GM19023 (cell line): ENCODE results near the gene EEF1AKMT3.
A peak's percentile ranks its signal among the peaks of the same experiment; 100 is the strongest.

Experiments
- ATAC-seq: cut with Tn5 transposase; IDR thresholded peaks from one replicate; pipeline ENCODE4 v1.9.1; 2021; ENCODE audit warnings: mild to moderate bottlenecking, moderate library complexity; ENCODE audit not compliant: unreplicated experiment

The EEF1AKMT3 gene

DNA sequence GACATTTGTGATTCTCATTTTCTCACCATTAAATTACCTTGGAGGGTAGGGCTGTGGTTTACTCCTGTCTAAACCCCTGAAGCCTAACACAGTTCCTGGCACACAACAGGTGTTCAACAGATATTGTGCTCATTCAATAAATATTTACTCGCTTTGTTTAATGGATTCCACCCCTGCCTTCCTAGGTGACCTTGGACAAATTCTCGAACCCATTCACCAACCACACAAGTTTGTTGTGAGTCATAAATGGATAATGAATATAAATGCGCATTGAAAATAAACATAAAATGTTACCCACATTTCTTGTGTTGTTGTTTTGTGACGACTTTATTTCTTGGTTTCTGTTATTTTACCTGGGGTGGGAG is 9.8 kb downstream of the EEF1AKMT3 start:
- ATAC-seq = no peak

DNA sequence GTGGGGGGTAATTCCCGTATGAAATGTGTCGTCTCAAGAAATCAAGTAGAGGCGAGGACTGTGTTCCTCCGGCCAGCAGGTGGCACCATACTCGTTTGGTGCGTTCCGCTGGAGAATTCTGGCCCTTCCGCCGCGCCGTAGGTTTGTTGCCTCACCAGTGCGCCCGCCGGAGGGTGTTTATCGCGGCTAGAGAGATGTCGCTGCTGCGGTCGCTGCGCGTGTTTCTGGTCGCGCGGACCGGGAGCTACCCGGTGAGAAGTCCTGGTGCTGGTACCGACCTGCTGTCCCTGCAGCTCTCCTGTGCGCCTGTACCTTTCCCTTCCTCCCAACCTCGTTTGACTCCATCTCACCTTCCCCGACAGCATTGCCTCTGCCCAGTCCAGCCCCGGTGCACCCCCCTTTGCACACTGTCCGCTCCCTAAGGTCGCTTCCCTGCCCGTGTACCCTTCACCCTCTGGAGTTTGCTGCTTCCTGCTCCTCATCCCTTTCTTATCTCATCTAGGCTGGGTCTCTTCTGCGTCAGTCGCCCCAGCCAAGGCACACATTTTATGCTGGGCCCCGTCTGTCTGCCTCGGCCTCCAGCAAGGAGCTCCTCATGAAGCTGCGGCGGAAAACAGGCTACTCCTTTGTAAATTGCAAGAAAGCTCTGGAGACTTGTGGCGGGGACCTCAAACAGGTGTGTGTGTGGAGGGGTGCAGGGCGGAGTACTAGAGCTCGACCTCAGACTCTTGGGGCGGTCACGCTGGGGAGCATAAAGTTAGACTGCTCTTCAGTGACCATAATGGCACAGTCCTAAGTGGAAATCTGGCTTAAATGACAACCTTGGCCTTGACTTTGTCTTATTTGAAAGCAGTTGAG is 10.4 kb downstream of the EEF1AKMT3 start, which contains the start of gene TSFM:
Gene TSFM, plus strand, starts transcription at position 180 of the 858 bp plus-strand sequence. Its CDS starts 15 bp downstream, at position 195.
- peak; percentile 90 for ATAC-seq

DNA sequence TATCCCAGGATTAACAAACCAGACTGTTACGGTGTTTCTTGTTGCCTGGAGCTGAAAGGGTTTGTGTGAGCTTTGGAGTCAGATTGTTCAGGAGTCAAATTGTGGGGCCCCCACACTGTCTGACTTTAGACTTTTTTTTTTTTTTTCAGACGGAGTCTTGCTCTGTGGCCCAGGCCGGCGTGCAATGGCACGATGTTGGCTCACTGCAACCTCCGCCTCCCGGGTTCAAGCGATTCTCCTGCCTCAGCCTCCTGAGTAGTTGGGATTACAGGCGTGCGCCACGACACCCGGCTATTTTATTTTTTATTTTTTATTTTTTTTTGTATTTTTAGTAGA is 11.0 kb downstream of the EEF1AKMT3 start:
- no peak for ATAC-seq

DNA sequence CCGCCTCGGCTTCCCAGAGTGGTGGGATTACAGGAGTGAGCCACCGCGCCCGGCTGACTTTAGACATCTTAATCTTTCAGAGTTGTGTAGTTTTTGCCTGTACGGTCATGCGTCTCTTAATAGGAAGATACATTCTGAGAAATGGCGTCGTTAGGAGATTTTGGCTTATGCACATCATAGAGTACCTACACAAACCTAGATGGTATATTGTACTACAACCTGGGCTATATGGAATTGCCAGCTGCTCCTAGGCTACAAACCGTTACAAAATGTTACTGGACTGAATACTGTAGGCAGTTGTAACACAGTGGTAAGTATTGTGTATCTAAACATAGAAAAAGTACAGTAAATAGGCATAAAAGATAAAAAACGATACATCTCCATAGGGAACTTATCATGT is 11.4 kb downstream of the EEF1AKMT3 start:
- no peak for ATAC-seq

DNA sequence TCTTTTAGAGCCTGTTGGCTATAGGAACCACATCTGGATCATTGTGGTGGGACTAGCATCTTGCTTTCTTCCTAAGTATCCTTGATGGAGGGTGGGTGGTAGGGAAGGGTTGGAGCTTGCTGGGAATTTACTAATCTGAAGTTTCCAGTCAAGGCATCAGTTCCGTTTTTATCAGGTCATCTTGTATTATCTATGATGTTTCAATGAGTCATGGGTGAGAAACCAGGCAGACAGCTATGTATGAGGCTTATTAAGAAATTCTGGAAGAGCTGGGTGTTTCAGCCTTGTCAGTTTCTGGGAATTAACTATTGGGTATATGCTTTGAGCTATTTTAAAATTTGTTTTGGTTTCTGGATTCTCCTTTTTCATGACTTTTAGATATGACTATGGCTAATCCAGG is 21.5 kb downstream of the EEF1AKMT3 start:
- no peak for ATAC-seq

DNA sequence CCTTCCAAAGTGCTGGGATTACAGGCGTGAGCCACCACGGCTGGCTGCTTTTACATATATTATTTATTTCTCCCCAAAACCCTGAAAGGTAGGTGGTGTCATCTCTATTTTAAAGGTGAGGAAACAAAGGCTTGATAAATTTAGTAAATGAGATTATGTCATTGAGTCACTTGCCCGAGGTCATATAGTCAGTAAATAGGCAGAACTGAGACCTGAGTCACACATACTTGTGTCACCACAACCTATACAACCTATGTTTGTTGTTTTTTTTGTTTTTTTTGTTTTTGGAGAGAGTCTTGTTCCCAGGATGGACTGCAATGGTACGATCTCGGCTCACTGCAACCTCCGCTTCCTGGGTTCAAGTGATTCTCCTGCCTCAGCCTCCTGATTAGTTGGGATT is 22.9 kb downstream of the EEF1AKMT3 start:
- no peak for ATAC-seq

DNA sequence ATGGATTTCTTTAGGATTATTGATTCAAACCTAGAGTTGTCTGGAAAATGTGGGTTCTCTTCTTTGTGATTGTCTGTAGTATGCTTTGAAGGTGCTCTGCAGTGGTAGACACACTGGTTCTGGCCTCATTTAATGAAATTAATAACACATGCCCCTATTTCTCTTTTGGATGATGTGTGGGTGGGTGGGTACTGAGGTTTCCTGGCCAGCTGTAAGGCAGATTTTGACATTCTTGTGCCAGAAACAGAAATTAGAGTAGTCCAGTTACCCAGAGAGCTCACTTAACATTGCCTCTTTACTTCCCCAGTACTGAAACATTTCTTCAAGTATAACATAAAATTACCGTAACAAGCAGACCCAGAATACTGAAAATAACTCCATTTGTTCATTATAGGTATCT is 24.6 kb downstream of the EEF1AKMT3 start:
- no peak for ATAC-seq

DNA sequence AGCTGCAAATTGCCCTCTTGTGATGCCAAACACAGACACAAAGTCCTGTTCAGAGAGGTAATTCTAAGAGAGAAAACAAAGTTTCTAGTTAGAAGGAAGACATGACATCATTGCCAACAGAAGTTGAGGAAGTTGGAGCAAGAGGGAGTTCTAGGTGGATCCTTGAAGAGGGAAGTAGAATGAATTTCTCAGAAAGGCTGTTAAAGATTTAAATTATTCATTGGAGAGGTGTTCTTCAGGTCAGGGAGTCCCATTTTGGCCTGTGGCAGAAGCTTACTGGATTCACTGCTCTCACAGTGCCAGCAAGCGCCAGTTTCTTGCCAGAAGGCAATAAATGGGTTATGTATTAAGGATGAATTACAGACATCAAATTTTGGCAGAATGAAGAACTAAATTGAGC is 25.5 kb downstream of the EEF1AKMT3 start:
- ATAC-seq = no peak

DNA sequence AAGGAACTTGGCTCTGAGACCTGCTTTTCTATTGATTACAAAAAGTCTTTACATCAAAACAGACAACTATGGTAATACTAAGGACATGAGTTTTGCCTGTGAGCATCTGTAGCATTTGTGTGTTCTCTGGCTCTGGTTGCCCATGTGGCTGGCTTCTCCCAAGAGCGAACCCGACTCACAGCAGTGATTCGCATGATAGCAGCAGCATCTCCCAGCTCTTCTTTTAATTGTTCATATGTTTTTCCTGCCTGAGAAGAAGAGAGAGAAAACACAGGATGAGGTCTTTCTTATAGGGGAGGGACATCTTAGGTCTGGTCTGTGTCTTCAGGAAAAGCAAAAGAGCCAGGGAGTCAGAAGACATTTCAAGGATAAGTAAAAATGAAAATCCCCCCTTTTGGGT is 28.6 kb downstream of the EEF1AKMT3 start:
- no peak for ATAC-seq

DNA sequence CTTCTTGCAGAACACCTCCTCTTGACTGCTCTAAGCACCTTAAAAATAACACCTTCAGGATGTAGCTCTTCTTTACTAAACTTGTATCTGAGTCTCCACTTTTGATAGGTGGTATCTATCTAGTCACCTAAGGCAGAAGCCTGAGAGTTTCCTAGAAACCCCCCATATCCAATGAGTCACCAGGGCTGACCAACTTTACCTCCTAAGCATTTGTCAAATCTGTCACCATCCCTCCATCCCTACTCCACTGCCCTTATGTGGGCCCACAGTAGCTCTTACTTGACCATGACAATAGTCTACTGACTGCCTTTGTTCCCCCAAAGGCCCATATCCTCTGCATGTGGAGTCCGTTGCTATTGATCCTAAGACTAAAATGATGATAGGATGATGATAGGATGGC is 30.2 kb downstream of the EEF1AKMT3 start:
- no peak for ATAC-seq

DNA sequence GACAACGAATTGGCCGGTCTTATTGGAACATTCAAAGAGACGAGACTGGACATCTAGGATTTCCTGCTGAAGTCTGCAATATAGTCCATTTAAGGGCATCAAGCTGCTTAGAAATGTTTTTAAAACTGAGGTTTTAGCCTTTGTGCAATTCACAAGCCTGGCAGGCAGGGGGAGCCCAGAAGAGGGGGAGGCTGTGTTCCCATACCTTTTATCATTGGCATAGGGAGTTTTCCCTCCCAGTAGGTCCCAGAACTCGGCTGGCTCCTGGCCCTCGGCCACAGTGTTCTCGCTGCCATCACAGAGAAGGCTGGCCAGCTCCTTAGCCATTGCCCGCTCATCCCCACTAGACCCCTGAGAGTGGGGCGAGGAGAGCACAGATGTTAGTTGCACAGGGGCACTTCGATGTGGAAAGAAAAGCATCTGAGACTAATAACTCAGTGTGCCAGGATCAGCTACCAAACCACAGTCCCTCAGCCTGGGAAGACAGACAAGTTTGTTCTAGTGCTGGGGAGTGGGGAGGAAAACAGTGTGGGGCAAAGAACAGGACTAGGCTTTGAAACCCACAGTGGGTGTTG is 31.0 kb downstream of the EEF1AKMT3 start:
- no peak for ATAC-seq

DNA sequence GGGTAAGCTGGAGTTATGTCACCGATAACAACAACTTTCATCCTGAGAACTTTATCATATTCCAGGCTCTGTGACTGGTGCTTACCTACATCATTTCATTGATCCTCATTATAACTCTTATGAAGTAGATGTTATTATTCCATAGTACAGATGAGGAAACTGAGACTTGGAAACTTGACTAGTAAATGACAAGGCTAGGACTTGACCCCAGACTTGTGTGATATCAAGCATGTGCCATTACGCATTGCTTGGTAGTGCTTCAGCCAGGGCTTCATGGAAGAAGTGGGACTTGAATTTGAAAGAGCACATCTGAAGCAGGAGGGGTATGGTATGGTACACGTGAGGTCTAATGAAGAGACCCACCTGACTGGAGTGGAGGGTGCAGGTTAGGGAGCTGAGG is 34.3 kb downstream of the EEF1AKMT3 start:
- ATAC-seq = no peak

DNA sequence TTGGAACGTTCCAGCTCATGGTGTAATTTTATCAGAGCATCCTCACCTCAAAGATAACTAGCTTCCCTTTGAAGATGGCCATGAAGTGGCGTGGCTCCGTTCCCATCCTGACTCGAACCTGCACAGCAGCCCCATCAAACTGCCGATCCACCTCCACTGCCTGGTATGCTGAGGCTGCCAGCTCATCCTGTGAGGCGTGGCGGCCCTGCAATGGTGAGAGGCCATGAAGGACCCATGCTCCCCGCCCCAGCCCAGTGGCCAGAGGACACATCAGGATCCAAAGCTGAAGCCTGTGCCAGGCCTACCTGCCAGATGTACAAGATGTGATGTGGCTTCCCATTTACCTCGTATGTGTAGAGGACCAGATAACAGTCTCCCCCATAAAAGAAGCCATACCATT is 34.9 kb downstream of the EEF1AKMT3 start:
- no peak for ATAC-seq

DNA sequence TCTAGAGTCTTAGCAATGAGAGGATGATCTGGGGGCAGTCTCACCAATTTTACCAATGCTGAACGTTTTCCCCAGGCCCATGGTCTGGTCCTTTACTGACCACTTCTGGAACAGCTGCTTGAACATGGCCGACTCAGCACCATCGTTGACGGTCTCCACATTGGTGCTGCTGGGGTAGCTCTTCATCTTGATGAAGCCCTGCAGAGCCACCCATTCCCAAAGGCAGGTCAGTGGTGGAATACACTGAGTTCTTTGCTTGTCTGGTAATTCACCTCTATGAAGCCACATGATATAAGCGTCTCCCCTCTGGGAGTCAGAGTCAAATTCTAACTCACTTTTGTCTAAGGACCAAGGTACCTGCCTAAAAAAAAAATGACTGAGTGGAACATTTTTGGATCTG is 35.9 kb downstream of the EEF1AKMT3 start:
- ATAC-seq = no peak

DNA sequence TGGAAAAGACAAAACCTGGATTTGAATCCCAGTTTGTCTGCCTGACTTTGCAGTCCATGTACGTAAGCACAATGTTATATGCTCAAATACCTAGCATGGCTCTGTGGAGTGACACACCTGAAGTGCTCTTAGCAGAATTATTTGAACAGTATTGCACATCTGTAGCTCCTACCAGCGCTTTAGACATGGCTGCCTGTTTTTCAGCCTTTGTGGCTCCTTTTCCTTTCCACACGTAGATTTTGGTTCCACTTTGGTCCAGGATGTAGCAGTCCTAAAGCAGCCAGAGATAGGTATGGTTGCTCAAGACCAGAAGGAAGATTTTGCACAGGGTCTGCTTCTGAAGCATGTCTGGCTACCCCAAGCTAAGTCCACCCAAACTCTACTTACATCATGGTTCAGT is 37.0 kb downstream of the EEF1AKMT3 start:
- no peak for ATAC-seq

DNA sequence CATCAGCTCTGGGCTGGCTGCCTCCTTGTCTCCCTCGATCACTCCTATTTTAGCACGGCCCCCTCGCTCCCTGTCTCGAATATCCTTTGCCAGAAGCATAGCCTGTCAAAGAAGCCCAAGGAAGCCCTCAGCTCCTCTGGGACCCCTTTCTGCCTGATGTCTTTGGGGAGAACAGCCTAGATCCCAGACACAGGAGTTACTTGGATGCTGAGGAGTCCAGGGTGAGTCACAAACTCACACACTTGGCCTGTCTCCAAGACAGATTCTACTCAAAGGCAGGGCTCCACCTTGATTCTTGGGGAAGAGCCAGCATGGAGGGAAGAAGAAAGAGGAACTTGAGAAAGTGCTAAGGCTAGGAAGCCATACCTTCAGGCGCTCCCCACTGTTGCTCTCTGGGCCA is 38.0 kb downstream of the EEF1AKMT3 start:
- ATAC-seq = no peak

DNA sequence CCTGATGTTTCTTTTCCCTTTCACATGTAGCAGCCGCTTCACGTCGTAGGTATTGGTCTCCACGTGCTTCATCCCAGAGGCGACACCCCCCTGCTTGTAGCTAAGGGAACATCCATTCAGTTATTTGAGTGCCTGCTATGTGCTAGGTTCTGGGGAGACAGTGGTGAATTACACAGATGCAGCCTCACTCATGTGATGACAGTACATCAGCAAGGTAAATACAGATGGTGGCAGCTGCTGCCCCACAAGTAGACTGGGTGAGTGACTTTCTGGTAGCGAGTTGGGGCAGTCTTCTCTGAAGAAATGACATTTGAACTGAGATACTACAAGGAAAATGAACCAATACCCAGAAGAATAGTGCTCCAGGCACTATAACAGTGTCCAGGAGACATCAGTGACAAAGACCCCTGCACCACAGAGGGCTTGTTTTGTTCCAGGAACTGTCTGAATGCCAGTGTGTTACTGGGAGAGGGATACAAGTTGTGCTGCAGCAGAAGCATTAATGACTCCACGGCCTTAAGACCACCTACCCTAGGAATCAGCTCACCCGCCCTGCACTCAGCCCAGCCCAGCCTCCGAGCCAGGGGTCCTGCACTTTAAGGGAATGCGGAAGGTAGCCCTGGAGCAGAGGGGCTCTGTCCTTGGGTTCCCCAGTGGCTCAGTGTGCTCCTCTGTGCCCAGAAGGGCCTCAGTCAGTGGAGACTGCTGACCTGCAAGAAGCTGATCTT is 38.8 kb downstream of the EEF1AKMT3 start:
- no peak for ATAC-seq

DNA sequence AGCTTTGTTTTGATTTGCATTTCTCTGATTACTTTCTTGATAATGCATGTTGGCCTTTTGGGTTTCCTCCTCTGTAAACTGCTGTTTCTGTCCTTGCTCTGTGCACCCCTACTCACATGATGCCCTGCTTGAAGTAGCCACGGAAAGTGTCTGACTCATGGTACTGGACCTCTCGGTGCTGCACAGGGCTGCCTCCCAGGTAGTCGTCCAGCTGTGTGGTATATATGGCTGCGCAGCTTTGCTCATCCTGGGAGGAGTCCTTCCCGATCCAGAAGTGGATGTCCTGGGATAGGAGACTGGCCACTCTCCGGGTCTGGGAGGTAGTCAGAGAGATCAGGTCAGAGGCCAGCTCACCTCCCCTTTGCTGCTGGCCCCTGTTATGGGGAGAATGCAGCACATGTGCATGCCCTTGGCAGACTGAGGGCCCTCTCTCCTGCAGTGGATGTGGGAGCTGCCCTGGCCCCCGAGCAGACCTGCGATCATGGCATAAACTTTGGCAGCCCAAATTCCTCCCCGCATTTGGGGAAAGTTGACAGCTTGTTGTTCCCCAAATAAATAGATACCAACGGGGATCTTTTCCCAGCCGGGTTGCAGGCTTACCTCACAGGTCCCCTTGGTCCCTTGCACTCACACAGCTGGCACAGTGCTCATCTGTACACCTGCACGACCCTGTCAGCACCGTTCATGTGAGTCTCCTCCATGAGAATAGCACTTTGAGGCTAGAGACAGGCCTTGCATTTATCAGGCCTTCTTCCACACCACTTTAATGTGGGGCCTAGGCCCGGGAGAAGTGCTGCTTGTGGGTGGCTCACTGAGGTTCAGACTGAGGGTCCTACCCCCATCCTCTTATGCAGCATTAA is 40.9 kb downstream of the EEF1AKMT3 start:
- no peak for ATAC-seq

DNA sequence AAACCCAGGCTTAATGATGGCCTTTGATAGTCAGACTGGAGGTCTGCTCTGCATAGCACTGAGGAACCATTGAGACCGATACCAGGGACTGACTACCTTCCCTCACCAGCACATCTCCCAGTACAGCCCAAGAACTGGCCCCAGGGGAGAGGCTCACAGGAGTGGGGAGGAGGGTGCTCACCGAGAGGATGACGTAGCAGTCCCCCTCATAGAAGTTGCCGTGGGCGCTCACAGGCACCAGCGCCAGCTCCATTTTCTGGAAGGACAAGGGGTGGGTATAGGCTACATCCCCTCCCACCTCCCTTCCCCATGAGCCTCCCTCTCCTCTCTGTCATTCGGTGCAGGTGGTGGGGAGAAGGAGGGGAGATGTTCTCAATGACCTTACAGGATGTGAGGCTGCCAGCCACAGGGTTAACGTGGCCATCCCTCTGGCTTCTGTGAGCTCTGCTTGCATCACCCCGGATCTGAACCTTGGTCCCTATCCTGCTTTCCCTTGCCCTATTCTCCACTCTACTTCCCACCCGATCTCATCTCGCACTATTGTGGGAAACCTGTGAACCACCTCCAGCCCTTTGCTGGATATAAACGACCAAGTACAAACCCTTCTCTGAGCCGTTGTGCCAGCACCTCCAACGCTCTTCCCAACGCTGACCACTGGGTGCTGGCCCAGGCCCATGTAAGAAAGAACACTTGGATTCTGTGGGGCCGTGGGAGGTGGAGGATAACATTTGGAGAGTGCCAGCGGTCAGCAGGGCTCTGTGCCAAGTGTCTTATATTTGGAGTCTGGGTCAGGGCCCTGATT is 41.8 kb downstream of the EEF1AKMT3 start:
- ATAC-seq = no peak
